CD1c-positive myeloid dendritic cell (primary cell): ENCODE data around the gene CASP9.
"Not testable (repeated sequence)": the region's sequence is repeated elsewhere in the genome, so short reads cannot be mapped to it uniquely, and the experiment has no call there.

Experiments used
- DNase-seq: peaks from one replicate; pipeline ENCODE4 v3.0.0-alpha.2; 2016; ENCODE audit errors: extremely low spot score

The CASP9 gene

DNA sequence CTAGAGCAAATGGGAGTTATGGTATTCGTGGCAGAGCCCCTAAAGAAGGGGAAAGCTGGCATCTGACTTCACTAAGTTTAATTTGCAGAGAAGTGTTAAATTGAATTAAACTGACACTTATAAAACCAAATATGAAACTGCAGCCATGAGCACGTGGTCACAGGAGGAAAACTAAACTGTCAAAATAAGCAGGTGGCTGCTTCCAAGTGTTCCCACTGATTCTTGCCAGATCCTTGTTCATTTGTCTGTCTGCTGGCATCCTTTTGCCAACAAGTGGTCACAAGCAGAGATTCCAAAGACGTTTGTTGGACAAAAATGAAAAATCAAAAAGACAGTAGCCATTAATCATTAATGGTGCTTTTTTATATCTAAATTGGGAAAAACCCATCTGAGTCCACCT lies 54.7 kb downstream of the CASP9 start:
- no peak for DNase-seq

- DNase-seq = no peak
Measured at GRCh38 chr1:15468145-15468544, 55.9 kb downstream of the CASP9 start.

GRCh38 chr1:15466955-15467625 lies 56.9 kb downstream of the CASP9 start:
- not testable (repeated sequence) for DNase-seq

- no peak for DNase-seq
Measured at GRCh38 chr1:15465674-15466073, 58.3 kb downstream of the CASP9 start.

- not testable (repeated sequence) for DNase-seq
Measured at GRCh38 chr1:15463926-15464322, 60.1 kb downstream of the CASP9 start.

DNA sequence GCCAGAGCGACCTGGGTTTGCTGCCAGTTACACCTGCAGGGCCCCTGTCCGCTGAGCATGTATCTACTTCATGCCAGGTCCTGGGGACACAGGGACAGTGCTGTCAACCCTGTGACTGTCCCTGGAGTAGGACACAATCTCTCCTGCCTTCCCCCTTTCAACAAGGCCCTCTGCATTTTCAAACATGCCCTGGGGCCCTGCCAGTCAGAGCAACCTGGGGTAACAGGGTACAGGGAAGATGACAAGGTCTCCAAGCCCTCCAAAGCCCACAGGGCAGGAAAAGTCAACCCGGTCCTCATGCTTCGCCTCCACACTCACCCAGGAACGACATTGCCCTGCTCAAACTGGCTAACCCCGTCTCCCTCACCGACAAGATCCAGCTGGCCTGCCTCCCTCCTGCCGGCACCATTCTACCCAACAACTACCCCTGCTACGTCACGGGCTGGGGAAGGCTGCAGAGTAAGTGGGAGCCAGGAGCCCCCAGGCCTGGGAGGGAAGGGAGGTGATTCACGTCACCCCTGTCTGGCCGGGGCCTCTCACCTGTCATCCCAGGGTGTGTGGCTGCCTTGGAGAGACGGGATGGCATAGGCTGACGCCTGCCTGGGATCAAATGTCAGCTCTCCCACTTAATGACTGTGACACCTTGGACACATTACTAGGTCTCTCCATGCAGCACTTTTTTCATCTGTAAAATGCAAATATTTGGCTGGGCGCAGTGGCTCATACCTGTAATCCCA lies 60.8 kb downstream of the CASP9 start:
- not testable (repeated sequence) for DNase-seq

DNA sequence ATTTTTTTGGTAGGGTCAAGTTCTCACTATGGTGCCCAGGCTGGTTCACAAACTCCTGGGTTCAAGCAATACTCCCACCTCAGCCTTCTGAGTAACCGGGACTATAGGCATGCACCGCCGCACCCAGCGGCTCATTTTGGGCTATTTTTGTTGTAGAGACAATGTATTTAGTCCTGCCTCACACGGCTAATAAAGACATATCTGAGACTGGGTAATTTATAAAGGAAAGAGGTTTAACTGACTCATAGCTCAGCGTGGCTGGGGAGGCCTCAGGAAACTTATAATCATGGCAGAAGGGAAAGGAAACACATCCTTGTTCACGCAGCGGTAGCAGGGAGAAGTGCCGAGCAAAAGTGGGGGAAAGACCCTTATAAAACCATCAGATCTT lies 63.3 kb downstream of the CASP9 start:
- DNase-seq = no peak

GRCh38 chr1:15459771-15460707 lies 64.0 kb downstream of the CASP9 start:
- peak; percentile 63 for DNase-seq

DNA sequence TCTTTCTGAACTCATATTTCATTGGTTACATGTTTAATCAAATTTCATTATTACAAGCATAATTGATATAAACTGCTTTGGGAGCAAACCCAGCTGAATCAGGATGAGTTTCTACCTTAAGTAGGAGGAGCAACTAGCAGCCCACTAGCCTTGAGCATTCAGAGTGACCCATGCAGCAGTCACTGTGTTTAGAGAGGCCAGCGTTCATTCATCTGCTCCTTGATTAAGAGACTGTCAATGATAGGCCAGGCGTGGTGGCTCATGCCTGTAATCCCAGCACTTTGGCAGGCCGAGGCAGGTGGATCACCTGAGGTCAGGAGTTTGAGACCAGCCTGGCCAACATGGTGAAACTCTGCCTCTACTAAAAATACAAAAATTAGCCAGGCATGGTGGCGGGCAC lies 65.6 kb downstream of the CASP9 start:
- DNase-seq = not testable (repeated sequence)

DNA sequence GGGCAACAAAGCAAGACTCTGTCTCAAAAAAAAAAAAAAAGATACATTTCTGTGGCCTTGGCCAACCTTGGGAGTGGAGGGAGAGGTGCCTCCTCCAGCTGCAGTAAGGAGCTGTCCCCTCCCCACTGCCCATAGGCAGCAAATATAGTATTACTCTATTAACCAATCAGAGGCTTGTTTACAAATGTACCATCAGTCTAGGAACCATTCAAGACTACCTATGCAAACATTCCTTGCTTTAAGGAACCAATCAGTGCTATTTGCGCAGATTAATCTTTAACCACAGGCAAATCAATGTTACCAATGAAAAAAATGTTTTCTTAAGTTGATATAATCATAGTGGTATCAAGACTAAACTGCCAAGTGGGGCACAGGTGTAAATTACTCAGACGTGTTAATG lies 66.4 kb downstream of the CASP9 start:
- no peak for DNase-seq

DNA sequence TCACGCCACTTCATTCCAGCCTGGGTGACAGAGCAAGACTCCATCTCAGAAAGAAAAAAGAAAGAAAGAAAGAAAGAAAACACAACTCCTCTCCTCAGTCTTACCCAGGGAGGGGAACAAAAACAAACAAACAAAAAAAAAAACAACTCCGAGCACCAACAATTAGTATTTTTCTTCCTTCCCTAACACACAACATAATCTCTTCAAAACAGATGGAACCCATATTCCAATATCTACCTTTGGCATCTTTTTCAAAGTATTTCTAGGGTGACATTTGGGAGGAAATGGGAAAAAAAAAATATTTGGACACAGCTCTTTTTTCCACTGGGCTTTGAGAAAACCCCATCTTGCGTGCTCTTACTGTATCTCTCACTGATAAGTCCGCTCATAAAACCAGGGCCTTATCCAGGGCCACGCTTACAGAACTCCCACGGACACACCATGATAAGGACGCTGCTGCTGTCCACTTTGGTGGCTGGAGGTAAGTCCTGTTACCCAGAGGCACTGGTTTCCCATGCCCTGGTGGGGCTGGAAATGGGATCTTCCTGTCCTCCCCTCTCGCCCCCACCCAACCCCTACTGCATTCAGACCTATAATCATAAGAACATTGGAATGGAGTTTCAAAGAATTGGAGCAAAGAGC lies 67.6 kb downstream of the CASP9 start, which contains the start of gene CELA2A:
Gene CELA2A, plus strand, starts transcription at position 420 of the 642 bp plus-strand sequence. Its CDS starts 22 bp downstream, at position 442.
- DNase-seq = no peak

DNA sequence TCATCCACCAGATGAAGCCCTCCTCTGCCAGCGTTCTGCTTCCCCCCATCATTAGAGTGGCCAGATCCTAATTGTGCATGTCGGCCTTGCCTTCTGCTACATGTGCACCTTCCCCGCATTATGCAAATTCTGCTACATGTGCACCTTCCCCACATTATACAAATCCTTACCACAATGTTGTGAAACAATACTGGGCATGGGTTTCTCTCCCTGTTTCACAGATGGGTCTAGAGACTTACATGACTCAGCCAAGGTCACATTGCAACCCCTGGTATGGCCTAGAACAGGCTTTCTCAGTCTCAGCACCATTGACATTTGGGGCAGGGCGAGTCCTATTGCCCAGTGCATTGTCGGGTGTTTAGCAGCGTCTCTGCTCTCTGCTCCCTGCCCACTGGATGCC lies 68.5 kb downstream of the CASP9 start:
- DNase-seq = no peak

- DNase-seq = no peak
Measured at GRCh38 chr1:15454256-15454655, 69.8 kb downstream of the CASP9 start.

- no peak for DNase-seq
Measured at GRCh38 chr1:15453734-15454133, 70.3 kb downstream of the CASP9 start.

- DNase-seq = no peak
Measured at GRCh38 chr1:15452866-15453571, 71.0 kb downstream of the CASP9 start.

GRCh38 chr1:15452216-15452615 lies 71.8 kb downstream of the CASP9 start:
- DNase-seq = no peak

DNA sequence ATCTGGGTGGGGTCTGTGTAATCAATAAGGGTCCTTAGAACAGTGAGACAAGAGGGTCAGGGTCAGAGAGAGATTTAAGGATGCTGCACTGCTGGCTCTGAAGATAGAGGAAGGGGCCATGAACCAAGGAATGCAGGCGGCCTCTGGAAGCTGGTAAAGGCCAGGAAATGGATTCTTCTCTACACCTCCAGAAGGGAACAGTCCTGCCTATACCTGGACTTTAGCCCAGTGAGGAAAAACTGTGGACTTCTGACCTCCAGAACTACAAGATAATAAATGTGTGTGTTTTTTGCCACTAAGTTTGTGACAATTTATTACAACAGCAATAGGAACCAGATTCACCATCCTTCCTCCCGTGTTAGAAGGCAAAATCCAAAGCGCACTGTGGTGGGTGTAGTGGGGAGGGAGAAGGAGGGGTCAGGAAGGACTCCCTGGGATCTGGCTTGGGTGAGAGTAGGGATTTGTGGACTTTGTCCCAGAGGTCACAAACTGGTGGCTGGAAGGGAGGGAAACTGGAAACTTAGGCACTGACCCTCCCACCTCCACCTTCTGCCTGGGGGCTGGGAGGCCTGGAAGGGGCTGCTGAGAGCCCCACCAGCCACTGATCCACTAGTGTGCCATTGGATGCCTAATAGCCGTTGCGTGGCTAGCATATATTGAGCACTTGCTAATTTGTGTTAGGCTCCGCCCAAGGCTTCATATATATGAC lies 72.8 kb downstream of the CASP9 start:
- no peak for DNase-seq

GRCh38 chr1:15449567-15449966 lies 74.4 kb downstream of the CASP9 start:
- no peak for DNase-seq

DNA sequence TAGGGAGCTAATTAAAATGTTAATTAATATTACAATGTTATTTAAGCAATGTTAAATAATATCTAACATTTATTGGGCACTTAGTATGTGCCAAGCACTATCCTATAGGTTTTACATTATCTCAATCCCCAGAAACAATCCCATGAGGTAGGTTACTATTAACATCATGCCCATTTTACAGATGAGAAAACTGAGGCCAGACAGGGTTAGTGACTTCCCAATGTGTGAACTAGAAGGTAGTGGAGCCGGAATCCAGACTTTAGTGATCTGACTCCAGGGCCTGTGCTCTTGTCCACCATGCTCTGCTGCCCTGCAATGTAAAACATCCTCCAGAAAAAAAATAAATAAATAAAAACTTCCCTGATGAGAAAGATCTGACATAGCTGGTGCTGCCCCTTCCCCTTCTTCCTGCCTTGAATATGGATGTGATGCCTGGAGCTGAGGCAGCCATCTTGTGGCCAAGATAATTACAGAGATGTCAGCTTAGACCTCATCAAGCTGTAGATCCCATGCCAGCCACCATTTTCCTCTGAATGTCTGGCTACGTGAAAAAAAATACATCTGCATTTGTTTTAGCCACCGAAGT lies 75.0 kb downstream of the CASP9 start:
- no peak for DNase-seq

- no peak for DNase-seq
Measured at GRCh38 chr1:15446212-15446611, 77.8 kb downstream of the CASP9 start.
